ENCODE measurements around the gene AKR1B15.
A peak's percentile ranks its signal among the peaks of the same experiment; 100 is the strongest.
"Not testable (repeated sequence)": the region's sequence is repeated elsewhere in the genome, so short reads cannot be mapped to it uniquely, and the experiment has no call there.

AKR1B15 gene

GRCh38 chr7:134533288-134533771 lies 15.6 kb upstream of the AKR1B15 start:
- DNase-seq = no peak

GRCh38 chr7:134534633-134535032 lies 14.3 kb upstream of the AKR1B15 start:
- no peak for DNase-seq

DNA sequence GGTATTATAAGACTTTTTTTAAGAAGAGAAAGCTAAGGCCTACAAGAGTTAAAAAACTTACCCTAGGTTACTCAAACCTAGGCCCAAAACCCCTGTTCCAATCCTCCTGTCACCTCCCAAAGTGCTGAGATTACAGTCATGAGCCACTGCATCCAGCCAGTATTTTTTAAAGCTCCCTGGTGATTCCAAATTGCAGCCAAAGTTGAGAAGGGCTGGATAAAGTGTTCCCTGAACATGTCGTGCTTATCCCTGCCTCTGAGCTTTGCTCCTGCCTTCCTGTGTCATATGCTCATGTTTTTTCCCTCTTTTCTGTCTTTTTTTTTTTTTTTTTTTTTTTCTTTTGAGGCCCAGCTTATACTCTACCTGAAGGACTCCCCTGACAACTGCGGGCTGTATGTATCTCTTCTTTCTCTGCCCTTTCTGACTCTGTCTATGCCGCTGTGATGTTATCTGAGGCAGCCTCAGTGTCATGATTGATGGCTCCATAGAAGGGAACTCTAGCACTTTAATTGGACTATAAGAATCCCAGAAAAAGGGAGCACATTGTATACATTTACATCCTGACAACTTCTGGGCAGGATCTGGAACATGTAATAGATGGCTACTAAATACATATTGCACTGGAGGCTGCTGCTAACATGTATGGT lies 13.5 kb upstream of the AKR1B15 start:
- DNase-seq = no peak

- no peak for DNase-seq
Measured at GRCh38 chr7:134535919-134536299, 13.0 kb upstream of the AKR1B15 start.

DNA sequence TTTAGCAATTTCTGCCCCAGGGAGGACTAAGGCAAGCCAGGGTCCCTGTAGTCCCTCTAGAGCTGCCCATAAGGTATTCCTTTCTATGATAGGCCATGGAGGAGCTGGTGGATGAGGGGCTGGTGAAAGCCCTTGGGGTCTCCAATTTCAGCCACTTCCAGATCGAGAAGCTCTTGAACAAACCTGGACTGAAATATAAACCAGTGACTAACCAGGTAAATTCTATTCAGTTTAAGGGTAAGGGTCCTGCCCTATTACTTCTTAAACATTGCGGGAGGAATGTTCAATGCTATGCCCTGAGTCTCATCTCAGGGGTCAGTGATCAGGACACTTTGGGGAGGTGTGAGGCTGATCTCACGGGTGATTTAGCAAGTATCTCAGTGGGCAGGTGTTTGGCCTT lies 12.4 kb upstream of the AKR1B15 start:
- DNase-seq = not testable (repeated sequence)

DNA sequence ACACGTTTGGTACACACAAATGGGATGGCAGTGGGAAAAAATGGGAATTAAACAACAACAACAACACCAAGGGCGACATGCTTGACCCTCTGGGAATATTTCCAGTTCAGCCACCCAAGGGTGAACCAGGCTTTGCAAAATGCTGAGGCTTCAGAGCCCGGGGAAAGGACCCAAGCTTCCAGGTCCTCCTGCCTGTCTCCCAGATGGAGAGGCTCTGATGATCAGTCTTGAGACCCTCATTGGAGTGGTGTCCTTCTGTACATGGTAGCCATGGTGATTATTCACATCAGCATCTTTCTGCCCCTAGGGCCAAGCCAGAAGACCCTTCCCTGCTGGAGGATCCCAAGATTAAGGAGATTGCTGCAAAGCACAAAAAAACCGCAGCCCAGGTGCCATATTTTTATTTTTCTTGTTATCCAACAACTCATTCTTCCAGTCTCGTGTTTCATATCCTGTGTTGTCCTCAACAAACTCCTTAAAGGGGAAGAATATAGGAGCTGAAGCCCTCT lies 11.6 kb upstream of the AKR1B15 start:
- not testable (repeated sequence) for DNase-seq

DNA sequence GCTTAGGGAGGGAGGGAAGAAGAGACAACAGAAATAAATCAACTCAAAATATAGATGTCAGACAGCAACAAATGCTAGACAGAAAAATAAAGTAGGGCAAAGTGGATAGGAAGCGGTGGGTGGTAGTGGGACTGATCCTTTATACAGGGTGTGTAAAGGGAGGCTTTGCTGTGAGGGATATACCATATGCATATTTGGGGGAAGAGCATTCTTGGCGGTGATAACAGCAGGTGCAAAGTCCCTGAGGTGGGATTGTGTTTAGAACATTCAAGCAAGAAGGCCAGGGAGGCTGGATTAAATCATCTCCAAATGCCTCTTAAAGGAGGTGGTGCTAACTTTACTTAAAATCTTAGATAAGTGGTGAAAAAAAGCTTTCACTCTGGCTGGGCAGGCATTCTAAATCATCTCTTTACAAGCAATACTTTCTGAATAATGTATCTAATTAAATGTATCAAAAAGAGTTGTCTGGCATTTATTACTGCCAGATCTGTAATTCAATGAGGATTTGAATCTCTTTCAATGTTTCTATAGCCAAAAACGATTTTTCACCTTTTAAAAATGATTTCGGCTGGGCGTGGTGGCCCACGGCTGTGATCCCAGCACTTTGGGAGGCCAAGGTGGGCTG lies 9.4 kb upstream of the AKR1B15 start:
- DNase-seq = no peak

GRCh38 chr7:134541501-134542194 lies 7.3 kb upstream of the AKR1B15 start:
- DNase-seq = not testable (repeated sequence)

- no peak for DNase-seq
Measured at GRCh38 chr7:134542195-134542771, 6.6 kb upstream of the AKR1B15 start.

- DNase-seq = no peak
Measured at GRCh38 chr7:134545380-134545779, 3.5 kb upstream of the AKR1B15 start.

DNA sequence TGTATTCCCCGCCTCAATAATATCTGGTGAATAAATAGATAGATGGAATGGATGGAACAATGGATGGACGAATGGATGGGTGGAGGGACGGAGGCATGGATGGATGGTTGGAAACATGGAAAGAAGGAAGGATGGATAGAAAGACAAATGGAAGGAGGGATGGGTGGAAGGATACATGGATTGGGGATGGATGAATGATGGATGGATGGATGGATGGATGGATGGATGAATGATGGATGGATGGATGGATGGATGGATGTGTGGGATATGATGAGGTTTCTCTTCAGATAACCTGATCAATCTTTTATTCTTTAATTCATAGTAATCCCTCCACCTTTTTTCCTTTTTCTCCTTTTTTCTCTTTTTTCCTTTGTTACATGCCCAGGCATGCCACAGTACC lies 3.0 kb upstream of the AKR1B15 start:
- DNase-seq = no peak

- no peak for DNase-seq
Measured at GRCh38 chr7:134546955-134547354, 2.0 kb upstream of the AKR1B15 start.

DNA sequence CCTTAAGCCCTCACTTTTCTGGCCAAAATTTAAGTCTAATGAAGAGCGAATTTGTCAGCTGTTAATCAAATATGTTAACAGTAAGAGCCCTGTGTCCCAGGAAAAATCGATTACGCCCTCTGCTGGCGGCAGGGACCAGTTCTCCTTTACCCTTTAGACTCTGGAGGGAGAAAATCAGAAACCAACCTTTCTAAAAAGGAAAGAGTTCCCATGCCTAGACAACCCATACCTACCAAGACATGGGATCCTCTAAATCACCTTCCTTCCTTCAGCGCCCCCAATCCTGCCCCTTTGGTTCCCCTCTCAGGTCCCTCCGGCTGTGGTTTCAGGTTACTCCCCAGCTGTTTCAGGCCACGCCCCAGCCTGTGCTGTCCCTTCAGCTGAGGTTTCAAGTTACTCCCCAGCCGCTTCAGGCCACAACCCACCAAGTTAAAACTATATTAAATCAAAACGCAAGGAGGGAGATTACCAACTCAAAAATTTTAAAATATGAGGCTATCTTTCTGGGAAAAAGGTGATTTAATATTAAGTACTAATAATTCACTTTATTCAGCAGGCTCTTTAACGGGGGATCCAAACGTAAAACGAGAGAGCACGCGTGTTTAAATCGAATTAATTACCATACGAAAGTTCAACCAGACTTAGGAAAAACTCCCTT lies 1.4 kb upstream of the AKR1B15 start:
- DNase-seq = peak; percentile 82

DNA sequence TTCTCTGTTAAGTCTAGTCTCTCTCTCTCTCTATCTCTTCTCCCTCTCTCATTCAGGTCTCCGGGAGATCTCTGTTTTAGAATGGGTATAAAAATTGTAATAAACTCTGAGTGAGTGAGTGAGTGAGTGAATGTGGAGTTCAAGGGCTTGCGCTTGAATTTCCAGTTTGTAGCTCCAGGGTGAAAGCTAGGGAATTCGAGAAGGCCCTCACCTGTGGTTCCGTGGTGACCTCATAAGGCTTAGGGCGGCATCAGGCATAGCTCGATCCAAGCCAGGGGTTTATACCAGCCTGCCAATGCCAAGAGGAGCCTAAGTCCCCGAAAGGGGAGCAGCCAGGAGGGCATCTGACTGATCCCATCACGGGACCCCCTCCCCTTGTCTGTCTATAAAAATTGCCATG lies 456 bp downstream of the AKR1B15 start:
- DNase-seq = no peak

- no peak for DNase-seq
Measured at GRCh38 chr7:134552105-134552504, 3.2 kb downstream of the AKR1B15 start.

- no peak for DNase-seq
Measured at GRCh38 chr7:134553976-134554375, 5.1 kb downstream of the AKR1B15 start.

GRCh38 chr7:134554417-134554966 lies 5.6 kb downstream of the AKR1B15 start:
- no peak for DNase-seq

GRCh38 chr7:134557391-134557790 lies 8.5 kb downstream of the AKR1B15 start:
- no peak for DNase-seq

DNA sequence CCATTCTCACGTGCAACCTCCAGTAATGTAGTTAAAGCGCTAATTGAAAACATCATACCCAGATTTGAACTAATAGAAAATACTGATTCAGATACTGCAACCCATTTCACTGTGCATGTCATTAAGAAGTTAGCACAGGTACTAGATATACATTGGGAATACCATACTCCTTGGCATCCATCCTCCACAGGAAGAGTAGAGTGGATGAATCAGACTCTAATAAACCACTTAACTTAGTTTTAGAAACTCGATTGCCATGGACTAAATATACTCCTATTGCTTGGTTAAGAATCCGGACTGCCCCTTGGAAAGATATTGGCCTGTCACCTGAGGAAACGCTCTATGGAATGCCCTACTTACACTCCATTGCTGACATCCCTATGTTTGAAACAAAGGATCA lies 9.5 kb downstream of the AKR1B15 start:
- DNase-seq = no peak

- not testable (repeated sequence) for DNase-seq
Measured at GRCh38 chr7:134561616-134562015, 12.7 kb downstream of the AKR1B15 start.

- DNase-seq = no peak
Measured at GRCh38 chr7:134562136-134562535, 13.2 kb downstream of the AKR1B15 start.

DNA sequence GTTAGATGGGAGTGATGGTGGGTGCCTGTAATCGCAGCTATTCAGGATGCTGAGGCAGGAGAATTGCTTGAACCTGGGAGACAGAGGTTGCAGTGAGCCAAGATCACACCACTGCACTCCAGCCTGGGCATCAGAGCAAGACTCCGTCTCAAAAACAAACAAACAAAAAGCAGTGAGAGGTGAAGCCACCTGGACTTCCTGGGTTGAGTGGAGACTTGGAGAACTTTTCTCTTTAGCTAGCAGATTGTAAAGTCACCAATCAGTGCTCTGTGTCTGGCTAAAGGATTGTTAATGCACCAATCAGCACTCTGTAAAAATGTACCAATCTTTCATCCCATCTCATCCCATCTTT lies 14.5 kb downstream of the AKR1B15 start:
- DNase-seq = not testable (repeated sequence)

GRCh38 chr7:134565643-134566136 lies 16.8 kb downstream of the AKR1B15 start:
- DNase-seq = no peak
